Cardiac fibroblast (primary cell): Measurements from ENCODE around the gene INO80C.
"Not testable (repeated sequence)": the region's sequence is repeated elsewhere in the genome, so short reads cannot be mapped to it uniquely, and the experiment has no call there.

ENCODE experiments used
- DNase-seq, 2 donors: peaks; one replicate each; pipeline versions ENCODE4 v3.0.0 to v3.0.0-alpha.2; 2010; ENCODE audit warnings: low read depth in 2 of 2
- H3K4me3 ChIP-seq, 2 donors: replicated peaks in 1 of 2; 1 replicate in 1 of 2; 2 replicates in 1 of 2; pipeline ENCODE4 v1.5.1; 2011; ENCODE audit warnings: low read depth in 2 of 2, low read length in 2 of 2, mild to moderate bottlenecking in 2 of 2, moderate library complexity in 1 of 2
- TF ChIP-seq, protein P1 (sequence below): IDR thresholded peaks from one replicate; pipeline ENCODE4 v1.5.1; 2011; ENCODE audit warnings: low read depth, mild to moderate bottlenecking, low read length, inconsistent platforms

INO80C gene

DNA sequence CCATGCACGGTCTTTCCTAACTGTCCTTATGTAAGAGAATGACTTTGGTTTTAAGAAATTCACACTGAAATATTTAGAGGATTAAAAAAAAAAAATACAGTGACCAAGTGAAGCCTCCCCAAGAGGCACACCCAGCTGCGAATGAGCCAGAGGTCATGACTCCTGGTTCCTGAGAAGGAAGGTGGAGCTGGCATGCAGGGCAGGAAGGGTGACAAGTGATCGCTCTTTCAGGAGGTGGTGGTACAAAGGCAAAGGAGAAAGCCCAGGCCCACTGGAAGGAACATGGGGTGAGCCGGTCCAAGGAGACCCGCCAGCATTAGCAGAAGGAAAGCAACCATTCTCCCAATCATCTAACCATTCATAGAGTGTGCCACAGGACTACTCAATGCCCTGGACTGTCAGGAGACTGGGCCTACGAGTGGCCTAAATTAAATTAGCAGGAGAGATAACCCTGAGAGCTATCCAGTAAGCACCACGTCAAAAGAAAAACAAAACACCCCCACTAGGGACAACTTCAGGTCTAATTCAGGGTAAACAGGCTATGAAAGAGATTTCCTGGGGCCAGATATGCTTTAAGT is 7.8 kb downstream of the INO80C start:
- no peak overlapping the region for H3K4me3 ChIP-seq
- TF ChIP-seq, protein P1, sequence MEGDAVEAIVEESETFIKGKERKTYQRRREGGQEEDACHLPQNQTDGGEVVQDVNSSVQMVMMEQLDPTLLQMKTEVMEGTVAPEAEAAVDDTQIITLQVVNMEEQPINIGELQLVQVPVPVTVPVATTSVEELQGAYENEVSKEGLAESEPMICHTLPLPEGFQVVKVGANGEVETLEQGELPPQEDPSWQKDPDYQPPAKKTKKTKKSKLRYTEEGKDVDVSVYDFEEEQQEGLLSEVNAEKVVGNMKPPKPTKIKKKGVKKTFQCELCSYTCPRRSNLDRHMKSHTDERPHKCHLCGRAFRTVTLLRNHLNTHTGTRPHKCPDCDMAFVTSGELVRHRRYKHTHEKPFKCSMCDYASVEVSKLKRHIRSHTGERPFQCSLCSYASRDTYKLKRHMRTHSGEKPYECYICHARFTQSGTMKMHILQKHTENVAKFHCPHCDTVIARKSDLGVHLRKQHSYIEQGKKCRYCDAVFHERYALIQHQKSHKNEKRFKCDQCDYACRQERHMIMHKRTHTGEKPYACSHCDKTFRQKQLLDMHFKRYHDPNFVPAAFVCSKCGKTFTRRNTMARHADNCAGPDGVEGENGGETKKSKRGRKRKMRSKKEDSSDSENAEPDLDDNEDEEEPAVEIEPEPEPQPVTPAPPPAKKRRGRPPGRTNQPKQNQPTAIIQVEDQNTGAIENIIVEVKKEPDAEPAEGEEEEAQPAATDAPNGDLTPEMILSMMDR: no peak
- no peak for DNase-seq

DNA sequence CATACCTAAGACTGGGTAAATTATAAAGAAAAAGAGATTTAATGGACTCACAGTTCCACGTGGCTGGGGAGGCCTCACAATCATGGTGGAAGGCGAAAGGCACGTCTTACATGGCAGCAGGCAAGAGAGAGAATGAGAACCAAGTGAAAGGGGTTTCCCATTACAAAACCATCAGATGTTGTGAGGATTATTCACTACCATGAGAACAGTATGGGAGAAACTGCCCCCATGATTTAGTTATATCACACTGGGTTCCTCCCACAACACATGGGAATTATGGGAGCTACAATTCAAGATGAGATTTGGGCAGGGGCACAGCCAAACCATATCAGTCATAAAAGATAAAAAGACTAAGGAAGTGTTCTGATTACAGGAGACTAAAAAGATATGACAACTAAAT is 8.5 kb downstream of the INO80C start:
- not testable (repeated sequence) for H3K4me3 ChIP-seq, DNase-seq

DNA sequence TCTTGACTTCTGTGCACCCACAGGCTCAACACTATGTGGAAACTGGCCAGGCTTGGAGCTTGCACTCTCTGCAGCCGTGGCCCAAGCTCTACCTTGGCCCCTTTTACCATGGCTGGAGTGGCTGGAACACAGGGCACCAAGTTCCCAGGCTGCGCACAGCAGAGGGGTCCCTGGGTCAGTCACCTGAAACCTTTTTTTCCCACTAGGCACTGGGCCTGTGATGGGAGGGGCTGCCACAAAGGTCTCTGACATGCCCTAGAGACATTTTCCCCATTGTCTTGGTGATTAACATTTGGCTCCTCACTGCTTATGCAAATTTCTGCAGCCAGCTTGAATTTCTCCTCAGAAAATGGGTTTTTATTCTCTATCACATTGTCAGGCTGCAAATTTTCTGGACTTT is 9.4 kb downstream of the INO80C start:
- H3K4me3 ChIP-seq, DNase-seq: not testable (repeated sequence)

DNA sequence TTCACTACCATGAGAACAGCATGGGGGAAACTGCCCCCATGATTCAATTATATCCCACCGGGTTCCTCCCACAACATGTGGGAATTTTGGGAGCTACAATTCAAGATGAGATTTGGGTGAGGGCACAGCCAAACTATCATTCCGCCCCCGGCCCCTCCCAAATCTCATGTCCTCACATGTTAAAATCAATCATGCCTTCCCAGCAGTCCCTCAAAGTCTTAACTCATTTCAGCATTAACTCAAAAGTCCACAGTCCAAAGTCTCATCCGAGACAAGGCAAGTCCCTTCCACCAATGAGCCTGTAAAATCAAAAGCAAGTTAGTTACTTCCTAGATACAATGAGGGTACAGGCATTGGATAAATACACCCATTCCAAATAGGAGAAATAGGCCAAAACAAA is 10.2 kb downstream of the INO80C start:
- not testable (repeated sequence) for H3K4me3 ChIP-seq, DNase-seq

DNA sequence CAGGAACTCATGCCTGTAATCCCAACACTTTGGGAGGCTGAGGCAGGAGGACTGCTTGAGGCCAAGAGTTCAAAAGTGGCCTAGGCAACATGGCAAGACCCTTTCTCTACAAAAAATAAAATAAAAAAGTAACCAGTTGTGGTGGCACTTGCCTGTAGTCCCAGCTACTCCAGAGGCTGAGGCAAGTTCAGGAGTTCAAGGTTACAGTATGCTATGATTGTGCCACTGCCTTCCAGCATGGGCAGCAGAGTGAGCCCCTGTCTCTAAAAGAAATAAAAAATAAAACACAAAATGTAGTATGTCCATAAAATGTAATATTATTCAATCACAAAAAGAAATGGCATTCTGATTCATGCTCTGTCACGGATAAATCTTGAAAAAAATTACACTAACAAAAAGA is 11.9 kb downstream of the INO80C start:
- no peak overlapping the region for H3K4me3 ChIP-seq
- TF ChIP-seq, protein P1: no peak
- no peak for DNase-seq

DNA sequence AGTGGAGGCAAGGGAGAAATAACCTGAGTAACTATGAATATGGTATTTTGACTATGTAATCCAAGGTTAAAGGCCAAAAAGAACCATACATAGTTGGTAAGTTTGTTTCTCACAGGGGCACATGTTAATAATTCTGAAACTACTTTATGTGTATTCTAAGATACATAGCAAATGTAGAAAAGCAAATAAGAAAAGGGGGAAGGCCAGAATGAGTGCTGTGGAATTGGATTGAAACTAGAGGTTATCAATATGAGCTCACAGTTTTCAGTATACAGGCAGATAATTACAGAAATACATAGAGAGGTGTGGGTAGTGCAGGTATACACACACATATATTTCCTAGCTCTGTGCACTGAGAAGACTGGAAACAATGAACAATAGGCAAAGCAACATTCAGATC is 13.7 kb downstream of the INO80C start:
- TF ChIP-seq, protein P1: no peak
- no peak for DNase-seq
- no peak overlapping the region for H3K4me3 ChIP-seq

DNA sequence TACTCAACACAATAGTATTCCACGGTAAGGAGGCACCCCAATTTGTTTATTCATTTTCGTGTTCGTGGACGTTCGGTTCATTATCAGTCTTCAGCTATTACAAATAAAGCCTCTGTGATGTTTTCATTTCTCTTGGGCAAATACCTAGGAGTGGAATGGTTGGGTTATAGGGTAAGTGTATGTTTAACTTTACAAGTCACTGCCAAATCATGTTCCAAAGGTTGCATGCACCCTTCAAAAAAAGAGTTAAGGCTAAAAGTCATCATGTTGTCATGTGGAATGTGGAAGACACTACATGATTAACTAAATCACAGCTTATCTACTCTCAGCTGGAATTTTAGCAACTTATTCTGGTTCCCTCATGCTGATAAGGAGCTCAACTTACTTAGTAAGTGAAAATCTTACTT is 15.8 kb downstream of the INO80C start:
- TF ChIP-seq, protein P1: no peak
- DNase-seq: no peak
- no peak overlapping the region for H3K4me3 ChIP-seq

DNA sequence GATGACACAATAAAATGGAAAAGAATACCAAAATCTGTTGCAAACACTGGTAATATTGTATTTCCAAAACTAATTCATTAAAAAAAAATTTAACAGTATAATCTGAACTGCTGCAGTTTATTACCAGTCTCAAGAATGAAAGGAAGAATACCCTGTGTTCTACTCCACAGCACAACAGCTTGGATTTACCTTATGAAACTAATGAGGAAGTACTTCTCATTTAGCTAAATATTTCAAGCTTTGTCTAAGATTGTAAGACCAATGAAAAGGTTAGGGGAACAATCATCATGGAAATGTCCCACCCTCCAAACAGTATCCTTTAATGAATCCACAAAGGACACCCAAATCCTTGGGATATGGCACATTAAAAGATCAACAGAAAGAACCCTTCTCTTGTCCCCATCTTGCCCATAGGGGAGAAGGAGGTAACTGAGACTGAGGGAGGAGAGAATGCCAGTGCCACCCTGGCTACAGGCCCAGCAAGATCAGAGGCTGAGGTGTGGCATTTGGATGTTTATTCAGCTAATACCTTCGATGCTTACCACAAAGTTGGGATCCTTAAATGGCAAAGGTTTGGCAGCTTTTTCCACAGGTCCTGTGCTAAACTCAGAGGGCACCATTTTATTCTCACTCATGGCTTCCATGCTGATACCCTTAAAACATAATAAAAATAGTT is 17.7 kb downstream of the INO80C start:
- TF ChIP-seq, protein P1: no peak
- DNase-seq: no peak
- no peak overlapping the region for H3K4me3 ChIP-seq
